ENCODE results near the gene MRFAP1L1.
"Not testable (repeated sequence)": the region's sequence is repeated elsewhere in the genome, so short reads cannot be mapped to it uniquely, and the experiment has no call there.

MRFAP1L1 gene

GRCh38 chr4:6733358-6734164 is 23.9 kb upstream of the MRFAP1L1 start:
- no peak for DNase-seq

- DNase-seq: no peak
Measured at GRCh38 chr4:6732441-6733357, 23.0 kb upstream of the MRFAP1L1 start.

- DNase-seq: no peak
Measured at GRCh38 chr4:6731780-6732179, 22.1 kb upstream of the MRFAP1L1 start.

- no peak for DNase-seq
Measured at GRCh38 chr4:6731318-6731675, 21.6 kb upstream of the MRFAP1L1 start.

- no peak for DNase-seq
Measured at GRCh38 chr4:6730603-6731317, 21.1 kb upstream of the MRFAP1L1 start.

GRCh38 chr4:6728320-6729029 is 18.8 kb upstream of the MRFAP1L1 start:
- DNase-seq: no peak

GRCh38 chr4:6727943-6728250 is 18.2 kb upstream of the MRFAP1L1 start:
- DNase-seq: no peak

GRCh38 chr4:6727081-6727942 is 17.6 kb upstream of the MRFAP1L1 start:
- no peak for DNase-seq

- DNase-seq: not testable (repeated sequence)
Measured at GRCh38 chr4:6725427-6725961, 15.8 kb upstream of the MRFAP1L1 start.

GRCh38 chr4:6724421-6725111 is 14.9 kb upstream of the MRFAP1L1 start:
- DNase-seq: no peak

GRCh38 chr4:6723851-6724250 is 14.2 kb upstream of the MRFAP1L1 start:
- no peak for DNase-seq

GRCh38 chr4:6722891-6723290 is 13.2 kb upstream of the MRFAP1L1 start:
- DNase-seq: no peak

- DNase-seq: no peak
Measured at GRCh38 chr4:6721121-6721520, 11.5 kb upstream of the MRFAP1L1 start.

- DNase-seq: no peak
Measured at GRCh38 chr4:6720202-6720699, 10.6 kb upstream of the MRFAP1L1 start.

GRCh38 chr4:6719611-6720179 is 10.0 kb upstream of the MRFAP1L1 start:
- DNase-seq: no peak

GRCh38 chr4:6718932-6719610 is 9.4 kb upstream of the MRFAP1L1 start:
- DNase-seq: no peak

GRCh38 chr4:6716958-6717655 is 7.4 kb upstream of the MRFAP1L1 start:
- DNase-seq: no peak

GRCh38 chr4:6716018-6716911 is 6.6 kb upstream of the MRFAP1L1 start, which contains the start of gene BLOC1S4:
BLOC1S4 (plus strand) TSS chr4:6716174; CDS start chr4:6716210, 36 bp downstream.
- peak; percentile 77 for DNase-seq

All from NCI-H510A (cell line).